ENCODE data around the gene FYB1.

FYB1 gene

DNA sequence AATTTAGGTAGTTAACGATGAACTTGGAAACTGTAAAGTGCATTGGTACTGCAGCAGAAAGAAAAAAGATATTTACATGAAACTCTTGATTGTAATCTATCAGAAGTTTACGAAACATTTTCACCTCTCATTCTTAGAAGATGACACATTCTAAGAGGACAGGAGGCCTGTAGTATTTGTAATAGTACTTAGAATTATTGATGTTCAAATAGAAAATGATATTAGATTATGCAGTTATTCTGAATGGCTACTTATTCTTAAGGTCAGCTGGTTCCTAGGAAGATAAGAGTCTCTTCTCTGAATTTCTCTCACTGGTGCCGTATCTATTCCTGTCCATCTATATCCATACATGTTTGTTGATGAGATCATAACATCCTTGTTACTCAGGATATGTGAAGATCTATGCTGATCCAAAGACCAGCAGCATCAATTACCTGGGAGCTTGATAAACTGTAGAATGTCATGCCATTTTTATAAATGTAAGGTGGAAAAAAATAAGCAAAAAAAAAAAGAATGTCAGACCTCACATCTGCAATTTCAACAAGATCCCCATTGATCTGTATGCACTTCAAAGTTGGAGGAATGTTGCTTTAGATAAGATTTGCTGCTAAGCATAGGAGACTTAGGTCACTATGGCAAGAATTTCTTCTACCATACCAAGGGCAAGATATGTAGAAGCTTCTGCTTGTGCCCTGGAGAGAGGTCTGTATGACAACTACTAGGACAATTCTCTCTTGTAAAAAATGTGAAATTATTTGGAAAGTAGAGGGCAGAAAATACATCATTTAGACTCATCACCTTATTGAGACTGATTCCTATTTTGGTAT, 102.8 kb downstream of the FYB1 start:
- no peak for DNase-seq

DNA sequence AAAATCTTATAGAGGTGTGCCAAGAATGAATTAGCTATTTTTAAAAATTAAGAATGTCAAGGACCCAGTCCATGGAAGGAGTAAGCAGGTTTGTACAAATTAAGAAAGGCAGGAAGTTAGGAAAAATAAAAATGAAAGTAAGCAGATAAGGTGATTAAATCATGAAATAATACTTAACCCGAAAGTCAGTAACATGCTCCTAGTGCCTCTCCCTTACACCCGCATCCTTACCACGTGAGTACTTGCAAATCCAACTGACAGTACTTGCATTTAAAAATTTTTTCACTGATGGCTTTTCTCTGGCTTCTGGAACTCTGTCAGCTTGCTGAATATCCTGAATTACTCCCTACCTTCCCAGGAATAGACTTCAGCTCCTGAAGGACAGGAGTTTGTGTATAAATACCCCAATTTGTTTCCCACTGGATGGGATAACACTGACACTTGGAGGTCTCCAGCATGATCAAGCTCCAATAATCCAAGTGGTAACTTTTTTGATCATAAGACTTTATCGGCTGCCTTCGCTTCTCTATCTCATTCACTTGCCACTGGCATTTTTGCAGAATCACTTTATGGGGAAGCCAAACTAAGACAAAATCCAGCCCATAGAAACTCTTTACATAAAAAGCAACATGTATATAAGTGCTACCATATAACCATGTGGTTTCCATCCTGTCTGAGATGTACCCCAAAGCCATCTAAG, 103.6 kb downstream of the FYB1 start:
- no peak for DNase-seq

DNA sequence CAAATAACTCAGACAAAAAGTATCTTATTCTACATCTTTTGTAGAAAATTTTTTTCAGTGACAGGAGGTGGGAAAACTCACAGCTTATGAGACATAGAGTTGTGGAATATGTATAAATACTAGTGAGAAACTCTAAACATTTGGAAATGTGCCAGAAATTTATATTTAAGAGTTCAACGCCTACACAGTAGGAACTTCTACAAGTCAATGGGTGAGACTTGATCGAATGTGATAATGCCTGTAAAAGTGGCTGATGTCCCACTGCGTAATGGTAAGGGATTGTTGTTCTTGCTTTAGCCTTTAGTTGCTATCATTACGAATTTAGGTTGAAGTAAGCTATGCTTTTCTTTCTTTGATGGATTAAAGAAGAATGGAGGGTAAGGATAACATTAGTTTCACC, 105.2 kb downstream of the FYB1 start:
- no peak for DNase-seq

- DNase-seq: no peak
Measured at GRCh38 chr5:39113354-39113953, 105.9 kb downstream of the FYB1 start.

GRCh38 chr5:39109606-39110005, 109.8 kb downstream of the FYB1 start:
- no peak for DNase-seq

GRCh38 chr5:39108987-39109386, 110.4 kb downstream of the FYB1 start:
- DNase-seq: no peak

DNA sequence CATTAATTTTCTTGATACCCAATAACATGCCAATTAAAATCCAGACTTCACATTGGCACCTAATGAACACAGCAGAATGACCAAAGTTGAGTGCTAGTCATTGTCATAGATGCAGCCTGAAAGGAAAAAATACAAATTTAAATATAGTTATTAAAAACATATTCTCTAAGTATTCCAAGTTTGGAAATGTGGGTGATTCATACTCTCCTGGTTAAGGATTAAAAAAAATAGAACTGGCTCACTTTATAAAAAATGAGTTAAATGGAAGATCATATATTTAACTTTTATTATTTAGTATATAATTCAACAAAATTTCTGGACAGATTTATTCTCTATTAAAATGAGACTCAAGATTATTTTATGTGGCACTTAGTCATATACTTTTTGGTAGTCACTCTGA, 112.0 kb downstream of the FYB1 start:
- DNase-seq: no peak

GRCh38 chr5:39106322-39106721, 113.0 kb downstream of the FYB1 start:
- no peak for DNase-seq

- DNase-seq: no peak
Measured at GRCh38 chr5:39104221-39104620, 115.1 kb downstream of the FYB1 start.

DNA sequence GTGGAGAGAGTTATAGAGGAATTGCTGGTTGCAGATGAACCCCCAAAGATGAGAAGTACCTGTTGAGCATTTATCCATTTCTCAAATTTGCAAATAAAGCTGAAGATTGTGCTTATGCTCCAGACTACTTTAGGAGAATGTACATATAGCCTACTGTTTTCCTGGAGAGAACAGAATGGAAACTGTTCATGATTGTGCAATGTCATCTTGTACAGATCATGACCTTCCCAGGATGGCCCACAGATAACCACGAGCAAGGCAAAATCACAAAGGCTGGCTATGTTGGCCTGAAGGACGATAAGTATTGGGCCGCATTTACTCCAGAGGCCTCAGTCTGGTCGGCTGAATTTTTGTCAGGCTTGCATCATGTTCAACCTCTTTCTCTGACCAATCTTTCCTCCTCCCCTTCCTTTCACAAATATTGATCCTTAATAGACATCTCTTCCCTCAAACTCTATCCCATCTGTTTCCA, 116.6 kb downstream of the FYB1 start:
- no peak for DNase-seq

DNA sequence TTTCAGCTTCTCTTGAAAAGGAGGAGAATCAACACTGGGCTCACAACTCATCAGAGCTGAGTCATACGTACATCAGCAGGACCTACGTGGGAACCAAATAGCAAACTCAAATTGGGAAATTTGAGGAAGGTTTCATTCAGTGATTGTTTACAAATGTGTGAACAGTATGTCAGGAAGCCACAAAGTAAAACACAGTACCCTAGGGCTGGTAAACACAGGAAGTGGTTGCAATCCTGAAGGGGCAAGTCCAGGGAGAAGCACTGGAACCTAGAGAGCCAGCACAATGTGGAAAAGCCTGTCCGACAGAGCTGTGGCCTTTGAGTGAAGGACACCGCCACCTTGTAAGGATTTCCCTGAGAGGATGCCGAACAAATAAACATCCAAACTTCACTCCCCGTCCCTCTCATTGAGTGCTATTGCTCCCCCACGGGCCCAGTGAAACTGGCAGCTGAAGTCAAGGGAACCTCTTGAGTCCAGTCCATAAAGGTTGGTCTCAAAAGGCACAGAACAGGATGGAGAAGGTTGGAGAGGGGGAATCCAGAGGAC, 118.4 kb downstream of the FYB1 start:
- DNase-seq: no peak

DNA sequence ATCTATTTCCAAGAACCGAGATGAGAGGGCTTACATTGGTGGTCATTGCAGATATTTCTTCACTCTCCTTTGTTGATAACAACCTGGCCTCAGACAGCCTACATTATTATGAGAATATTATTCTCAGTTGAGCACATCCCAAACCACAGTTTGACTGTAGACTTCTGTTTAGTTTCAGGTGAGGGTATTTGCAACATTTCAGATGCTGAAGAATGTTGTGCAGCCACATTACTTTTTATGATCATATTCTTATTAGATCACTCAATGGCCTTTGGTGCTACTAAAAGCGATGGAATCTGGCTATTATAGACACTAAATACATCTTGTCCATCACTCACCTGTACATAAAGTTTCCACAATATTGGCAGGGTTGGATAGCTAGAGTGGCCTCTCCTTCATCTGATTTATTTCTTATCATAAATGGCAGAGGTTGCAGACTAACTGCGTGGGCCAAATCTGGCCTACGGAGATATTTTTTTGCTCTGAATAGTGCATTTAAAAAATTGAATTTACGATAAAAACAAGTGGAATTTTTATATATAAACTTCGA, 119.0 kb downstream of the FYB1 start:
- no peak for DNase-seq

DNA sequence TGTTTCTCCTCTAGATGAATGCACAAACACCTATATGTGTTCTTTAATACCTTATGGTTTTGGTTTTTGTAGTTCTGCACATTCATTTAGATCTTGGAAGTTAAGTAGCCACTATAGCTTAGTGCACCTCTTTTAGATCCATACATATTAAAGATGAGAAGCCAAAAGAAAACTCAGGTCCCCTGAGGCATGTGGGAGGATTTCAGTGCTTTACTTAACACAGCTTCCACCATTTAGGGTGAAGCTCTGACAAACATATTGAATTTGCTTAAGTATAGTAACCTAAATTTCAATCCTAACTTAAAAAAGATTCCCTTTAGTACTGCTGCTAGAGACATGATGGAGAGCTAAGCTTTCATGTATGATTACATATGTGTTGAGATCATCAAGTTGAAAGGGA, 119.5 kb downstream of the FYB1 start:
- no peak for DNase-seq

DNA sequence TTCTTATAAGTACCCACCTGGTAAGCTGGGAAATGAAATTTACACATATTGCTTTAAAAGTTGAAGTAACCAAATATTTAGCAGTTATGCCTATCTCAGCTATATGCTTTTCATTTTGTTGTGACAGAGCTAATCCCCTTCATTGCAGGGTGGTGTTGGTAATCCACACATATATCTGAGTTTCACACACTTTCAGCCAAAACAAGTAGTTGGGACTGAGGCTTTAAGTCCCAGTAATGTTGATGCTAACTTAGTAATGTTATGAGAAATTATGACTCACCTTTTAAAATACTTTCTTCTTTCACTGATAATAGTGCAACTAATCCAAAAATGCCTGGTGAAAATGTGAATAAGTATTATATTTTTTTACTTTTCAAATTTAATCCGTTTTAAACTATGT, 126.0 kb downstream of the FYB1 start:
- no peak for DNase-seq

DNA sequence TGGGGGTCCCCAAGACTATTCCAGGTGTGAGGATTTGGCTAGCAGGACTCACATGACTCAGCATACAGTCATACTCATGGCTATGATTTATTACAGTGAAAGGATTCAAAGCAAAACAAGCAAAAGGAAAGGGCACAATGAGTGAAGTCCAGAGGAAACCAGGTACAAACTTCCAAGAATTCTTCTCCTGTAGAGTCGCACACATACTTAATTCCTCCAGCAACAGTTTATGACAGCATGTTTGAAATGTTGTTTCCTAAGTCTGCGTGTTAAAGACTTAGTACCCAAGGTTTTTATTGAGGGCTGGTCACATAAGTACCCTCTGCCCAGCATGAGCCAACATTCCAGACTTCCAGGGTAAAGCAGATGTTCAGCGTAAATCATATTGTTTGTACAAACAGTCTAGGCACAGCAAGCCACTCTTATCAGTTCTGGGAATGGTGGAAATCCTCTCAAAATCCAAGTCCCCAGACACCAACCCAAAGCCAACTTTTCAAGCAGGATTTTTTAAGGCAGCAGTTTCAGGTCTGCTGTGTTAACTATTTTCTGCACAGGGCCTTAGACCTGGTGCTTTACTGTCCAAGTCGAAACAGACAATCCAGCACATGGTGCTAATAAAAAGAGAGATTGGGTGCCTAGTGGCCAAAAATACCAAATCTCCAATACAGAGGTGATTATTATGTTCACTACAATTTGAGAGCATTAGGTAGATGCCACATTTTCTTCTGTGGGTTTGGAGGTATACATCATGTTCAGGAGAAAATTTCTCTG, 126.6 kb downstream of the FYB1 start:
- no peak for DNase-seq

GRCh38 chr5:39091940-39092580, 127.3 kb downstream of the FYB1 start:
- DNase-seq: no peak

DNA sequence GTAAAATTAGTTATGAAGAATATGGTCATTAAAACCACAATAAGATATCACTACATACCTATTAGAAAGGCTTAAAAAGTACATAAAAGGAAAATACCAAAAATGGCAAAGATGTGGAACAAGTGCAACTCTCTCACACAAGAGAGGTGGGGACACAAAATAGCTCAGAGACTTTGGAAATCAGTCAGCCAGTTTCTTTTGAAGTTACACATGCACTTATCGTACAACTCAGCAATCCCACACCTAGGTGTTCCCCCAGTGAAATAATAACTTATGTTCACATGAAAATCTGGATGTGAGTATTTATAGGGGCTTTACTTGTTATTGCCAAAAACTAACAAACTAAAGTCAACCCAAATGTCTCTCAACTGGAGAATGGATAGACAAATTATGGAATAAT, 135.4 kb downstream of the FYB1 start:
- no peak for DNase-seq

DNA sequence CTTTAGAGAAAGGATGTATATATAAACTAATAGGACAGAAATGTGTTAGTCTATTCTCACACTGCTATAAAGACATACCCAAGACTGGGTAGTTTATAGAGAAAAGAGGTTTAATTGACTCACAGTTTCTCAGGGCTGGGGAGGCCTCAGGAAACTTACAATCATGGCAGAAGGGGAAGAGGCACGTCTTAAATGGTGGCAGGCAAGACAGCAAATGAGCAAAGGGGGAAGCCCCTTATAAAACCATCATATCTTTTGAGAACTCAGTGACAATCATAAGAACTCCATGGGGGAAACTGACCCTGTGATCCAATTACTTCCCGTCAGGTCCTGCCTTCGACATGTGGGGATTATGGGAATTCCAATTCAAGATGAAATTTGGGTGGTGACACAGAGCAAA, 136.4 kb downstream of the FYB1 start:
- no peak for DNase-seq

- peak; percentile 13 for DNase-seq
Measured at GRCh38 chr5:39080597-39081204, 138.7 kb downstream of the FYB1 start.

DNA sequence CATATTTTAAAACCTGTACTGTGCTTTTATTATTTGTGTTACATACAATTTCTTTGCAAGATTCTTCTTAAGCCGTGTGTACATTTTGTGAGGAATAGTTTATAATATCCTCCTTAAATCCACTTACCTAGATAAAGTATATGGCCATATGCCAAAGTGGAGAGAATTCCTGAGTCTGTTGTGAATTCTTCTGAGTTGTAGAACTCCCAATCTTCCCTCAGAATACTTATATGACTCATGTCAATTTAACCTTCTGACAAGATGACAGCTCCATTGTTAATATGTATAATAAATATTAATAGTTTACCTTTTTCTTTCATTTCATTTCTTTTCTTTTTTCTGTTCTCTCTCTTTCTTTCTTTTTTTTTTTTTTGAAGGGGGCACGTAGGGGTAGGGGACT, 139.2 kb downstream of the FYB1 start:
- DNase-seq: no peak

- no peak for DNase-seq
Measured at GRCh38 chr5:39079147-39079546, 140.2 kb downstream of the FYB1 start.
